ENCODE data around the gene ROBO1. TPM values are rescaled to one million over a fixed set of nuclear protein-coding genes. Genes with fewer than 3 reads are reported as not detected.

Gene ROBO1
- total and polyA plus RNA-seq, 2 of the 13 experiments (the other 11 are each of a cell fraction or from before 2014, with no cell fraction given) = 52.2 to 71.0 TPM

- no peak for TF ChIP-seq UBTF (CRISPR knock-in tag; IDR thresholded peaks at IDR 0.05)
- peak; percentile 25; the same call in 1 of the 2 replicates for TF ChIP-seq ZNF629 (CRISPR knock-in tag; conservative IDR thresholded peaks at IDR 0.05)
- peak; percentile 86; the same call in 1 of the 2 replicates for TF ChIP-seq ZSCAN9 (CRISPR knock-in tag; IDR thresholded peaks at IDR 0.05; ENCODE audit: borderline replicate concordance)
- TF ChIP-seq ATF1 (CRISPR knock-in tag; IDR thresholded peaks at IDR 0.05) = peak; percentile 58; the same call in 1 of the 2 replicates
- no peak for TF ChIP-seq ZNF660 (CRISPR knock-in tag; IDR thresholded peaks at IDR 0.05; ENCODE audit: borderline replicate concordance, low read depth)
- peak; percentile 97 for TF ChIP-seq RXRB (CRISPR knock-in tag; IDR thresholded peaks at IDR 0.05; ENCODE audit: borderline replicate concordance)
- peak; percentile 58; the same call in 1 of the 2 replicates for TF ChIP-seq RFXAP (CRISPR knock-in tag; IDR thresholded peaks at IDR 0.05; ENCODE audit: borderline replicate concordance)
- no peak for TF ChIP-seq ZBTB1 (CRISPR knock-in tag; IDR thresholded peaks at IDR 0.05; ENCODE audit: borderline replicate concordance)
- TF ChIP-seq DZIP1 (CRISPR knock-in tag; IDR thresholded peaks at IDR 0.05) = no peak
- TF ChIP-seq ZNF558 (CRISPR knock-in tag; IDR thresholded peaks at IDR 0.05; ENCODE audit: borderline replicate concordance) = no peak
- no peak for TF ChIP-seq ZNF354B (CRISPR knock-in tag; IDR thresholded peaks at IDR 0.05)
- TF ChIP-seq STAG1 (CRISPR knock-in tag; IDR thresholded peaks at IDR 0.05) = peak; percentile 39
- no peak for TF ChIP-seq PRDM15 (CRISPR knock-in tag; IDR thresholded peaks at IDR 0.05)
- TF ChIP-seq NFKB2 (CRISPR knock-in tag; IDR thresholded peaks at IDR 0.05; ENCODE audit: borderline replicate concordance) = no peak
- TF ChIP-seq TERF1 (CRISPR knock-in tag; IDR thresholded peaks at IDR 0.05) = no peak
- TF ChIP-seq ZNF644 (CRISPR knock-in tag; IDR thresholded peaks at IDR 0.05; ENCODE audit: low read depth) = peak; percentile 87
- peak; percentile 98 for TF ChIP-seq HOXD1 (CRISPR knock-in tag; IDR thresholded peaks at IDR 0.05)
- TF ChIP-seq SMARCE1 (IDR thresholded peaks at IDR 0.05; ENCODE audit: borderline replicate concordance) = 0 out of 2 replicates have a peak, but pooled peaks have one; percentile 15
- peak; percentile 85; the same call in 1 of the 2 replicates for TF ChIP-seq RELA (CRISPR knock-in tag; IDR thresholded peaks at IDR 0.05)
- no peak for TF ChIP-seq ISX (CRISPR knock-in tag; conservative IDR thresholded peaks at IDR 0.05)
Measured at GRCh38 chr3:78844307-78844706, 923.5 kb downstream of the ROBO1 start (continued).
